Spinal cord (tissue), 10 donors: ENCODE results near the gene RFX7. TPM values are rescaled to one million over a fixed set of nuclear protein-coding genes. Genes with fewer than 3 reads are reported as not detected.

ENCODE experiments used
- DNase-seq, 6 donors: peaks; one replicate each; pipeline versions ENCODE4 v3.0.0 to v3.0.0-alpha.2; 2013 to 2015; ENCODE audit warnings: low spot score in 6 of 6, low read depth in 4 of 6
- H3K27ac ChIP-seq: one replicate; pipeline ENCODE4 v1.5.1; 2013; ENCODE audit warnings: low read depth, low read length, control low read depth
- H3K27me3 ChIP-seq: one replicate; pipeline ENCODE4 v1.6.1; 2013; ENCODE audit warnings: low read length; ENCODE audit not compliant: control insufficient read depth, insufficient read depth
- H3K36me3 ChIP-seq: one replicate; pipeline ENCODE4 v1.6.1; 2013; ENCODE audit warnings: low read length; ENCODE audit not compliant: control insufficient read depth, insufficient read depth
- H3K4me1 ChIP-seq: one replicate; pipeline ENCODE4 v1.6.1; 2013; ENCODE audit warnings: low read length; ENCODE audit not compliant: control insufficient read depth, insufficient read depth
- H3K4me3 ChIP-seq: one replicate; pipeline ENCODE4 v1.5.1; 2013; ENCODE audit warnings: low read depth, low read length, control low read depth
- H3K9me3 ChIP-seq: one replicate; pipeline ENCODE4 v1.6.1; 2013; ENCODE audit warnings: low read length; ENCODE audit not compliant: control insufficient read depth, insufficient read depth
- WGBS: methylation state at CpG from one replicate; pipeline ENCODE4 v1.1.5; 2013; ENCODE audit warnings: missing lambda C conversion rate; ENCODE audit not compliant: insufficient coverage; 5-methylcytosine and 5-hydroxymethylcytosine counted together
- polyA plus RNA-seq, 2 donors: library from polyadenylated mRNA; unstranded; fragments of 120-200 nt; gene quantifications; one replicate each; pipeline ENCODE4 v1.2.1, GENCODE V29; 2013; ENCODE audit not compliant: insufficient read length in 2 of 2
- total RNA-seq, 2 donors: library from RNA; depleted of rRNA in 1 of 2; stranded (reverse); fragments of 120-200 nt in 1 of 2; fragments of >200 nt in 1 of 2; gene quantifications; one replicate each; pipeline versions ENCODE4 v1.2.3 to v1.2.4, GENCODE V29; 2013 to 2014
- donor health status: healthy.

Gene RFX7
- total and polyA plus RNA-seq, 4 donors = 15.0 to 27.5 (median 20.0) TPM

DNA sequence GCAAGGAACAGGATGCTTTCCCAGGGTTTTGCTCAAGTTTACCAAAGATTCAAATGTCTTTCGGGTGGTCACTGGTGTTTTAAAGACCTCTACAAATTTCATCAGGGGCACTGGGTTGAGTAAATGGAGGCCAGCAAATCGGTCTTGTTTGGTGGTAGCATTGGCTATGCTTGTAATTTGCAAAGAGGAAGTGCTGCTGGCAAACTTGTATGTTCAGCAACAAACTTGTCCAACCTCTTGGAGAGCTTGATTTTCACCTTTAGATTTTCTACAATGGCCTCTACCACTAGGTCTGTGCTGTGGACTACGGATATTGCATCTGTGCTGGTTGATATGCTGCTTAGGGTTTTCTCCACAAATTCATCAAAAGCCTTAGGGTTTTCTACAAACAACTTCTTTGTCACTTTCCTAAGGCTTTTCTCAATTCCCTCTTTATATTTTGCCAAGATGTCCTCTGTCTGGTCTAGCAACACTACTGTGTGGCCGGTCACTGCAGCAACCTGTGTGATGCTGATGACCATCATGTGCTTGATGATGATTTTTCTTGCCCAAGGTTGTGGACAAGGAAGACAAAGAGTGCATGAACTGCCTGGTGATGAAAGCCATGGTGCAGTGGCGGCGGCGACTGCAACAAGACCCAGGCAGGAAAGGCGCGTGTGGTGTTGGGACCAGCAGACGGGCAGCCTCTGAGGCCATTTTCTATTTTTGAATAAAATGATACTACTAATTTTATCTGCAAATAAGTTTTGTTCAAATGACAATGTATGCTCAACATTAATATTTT lies 50.8 kb downstream of the RFX7 start:
- Histone ChIP-seq H3K27ac (no peak overlapping the region), H3K4me3 (no peak overlapping the region), H3K4me1 (no peaks in the 10 kb centered on the region), H3K9me3 (no peaks in the 10 kb centered on the region), H3K27me3 (no peaks in the 10 kb centered on the region), H3K36me3 (no peaks in the 10 kb centered on the region)
- 98% methylated on average over 4 of the region's 10 CpGs for WGBS
- DNase-seq = no peak

DNA sequence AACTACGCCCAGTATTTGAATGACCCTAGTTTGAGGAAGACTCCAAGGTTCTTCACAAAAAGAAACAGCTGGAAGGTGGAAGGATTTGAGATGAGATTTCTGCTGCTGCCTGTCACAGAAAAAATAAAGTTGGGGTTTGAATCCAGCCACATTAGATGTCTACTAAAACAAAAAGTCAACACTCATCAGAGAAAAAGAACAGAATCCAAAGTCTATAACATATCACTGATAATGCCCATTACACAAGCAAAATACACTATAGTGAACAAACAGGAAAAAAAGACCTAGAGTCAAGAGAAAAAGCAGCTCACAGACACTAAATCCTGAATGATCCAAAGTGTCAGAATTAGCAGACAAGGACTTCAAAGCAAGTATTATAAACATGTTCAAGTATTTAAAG lies 56.0 kb downstream of the RFX7 start:
- Histone ChIP-seq H3K4me3 (no peak overlapping the region), H3K36me3 (no peaks in the 10 kb centered on the region), H3K27me3 (no peaks in the 10 kb centered on the region), H3K27ac (no peak overlapping the region), H3K4me1 (no peaks in the 10 kb centered on the region), H3K9me3 (no peaks in the 10 kb centered on the region)
- 71% methylated on average over 1 of the region's 1 CpG for WGBS
- DNase-seq = no peak

DNA sequence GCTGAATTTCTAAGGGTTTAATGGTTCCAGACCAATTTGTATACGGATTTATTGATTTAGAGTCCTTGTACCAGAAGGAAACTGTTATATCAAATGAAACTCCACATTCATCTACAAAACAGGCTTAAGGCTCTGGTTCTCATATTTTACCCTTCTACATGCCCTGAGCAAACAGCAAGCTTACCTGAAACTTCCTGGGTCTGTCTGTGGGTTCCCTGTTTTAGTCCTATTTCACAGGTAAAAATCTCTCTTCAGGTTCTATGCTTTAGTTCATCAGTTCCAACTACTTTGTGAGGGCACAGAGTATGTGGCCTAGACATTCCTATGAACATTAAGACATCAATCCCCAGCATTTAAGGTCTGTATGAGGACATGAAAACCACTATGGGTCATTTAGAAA lies 57.7 kb downstream of the RFX7 start:
- H3K9me3 ChIP-seq = no peaks in the 10 kb centered on the region
- no peak overlapping the region for H3K4me3 ChIP-seq
- WGBS = no CpG with 5 or more reads among the region's 1 CpG
- H3K36me3 ChIP-seq = no peaks in the 10 kb centered on the region
- no peaks in the 10 kb centered on the region for H3K4me1 ChIP-seq
- no peak for DNase-seq
- H3K27ac ChIP-seq = no peak overlapping the region
- H3K27me3 ChIP-seq = no peaks in the 10 kb centered on the region

DNA sequence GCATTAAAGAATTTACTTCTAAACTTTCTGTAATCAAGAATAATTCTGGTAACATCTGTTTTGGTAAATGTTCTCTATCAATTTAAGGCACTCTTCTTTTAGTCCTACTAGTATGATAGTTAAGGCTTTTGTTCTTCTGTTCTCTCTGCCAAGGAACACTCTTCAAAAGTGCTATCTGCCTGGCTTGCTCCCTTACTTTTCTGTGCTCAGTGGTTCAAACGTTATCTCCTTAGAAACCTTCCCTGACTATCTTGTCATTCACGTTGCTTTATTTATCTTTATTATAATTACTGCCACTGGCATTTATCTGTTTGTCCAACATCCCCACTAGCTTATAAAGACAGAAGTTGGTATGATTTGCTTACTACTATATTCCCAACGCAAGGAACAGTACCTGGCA lies 59.2 kb downstream of the RFX7 start:
- no peaks in the 10 kb centered on the region for H3K4me1 ChIP-seq
- WGBS = no CpG with 5 or more reads among the region's 3 CpGs

DNA sequence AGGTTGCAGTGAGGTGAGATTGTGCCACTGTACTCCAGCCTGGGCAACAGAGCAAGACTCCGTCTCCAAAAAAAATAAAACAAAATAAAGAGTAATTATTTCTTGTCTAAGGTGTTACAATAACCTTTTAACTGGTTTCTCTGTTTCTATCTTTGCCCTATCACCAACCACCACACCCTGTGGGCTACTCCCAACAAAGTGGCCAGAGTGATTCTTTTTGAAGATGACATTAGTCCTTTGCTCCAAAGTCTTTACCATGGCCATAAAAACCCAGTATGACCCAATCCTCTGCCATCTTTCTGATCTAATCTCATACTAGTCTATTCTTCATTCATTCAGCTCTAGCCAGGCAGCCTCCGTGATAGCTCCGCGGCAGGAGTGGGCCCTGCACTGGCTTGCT lies 62.8 kb downstream of the RFX7 start:
- no peaks in the 10 kb centered on the region for H3K27me3 ChIP-seq
- H3K4me1 ChIP-seq = no peaks in the 10 kb centered on the region
- H3K36me3 ChIP-seq = no peaks in the 10 kb centered on the region
- WGBS = 86% methylated on average over 3 of the region's 4 CpGs
- no peak for DNase-seq
- H3K27ac ChIP-seq = no peak overlapping the region
- H3K4me3 ChIP-seq = no peak overlapping the region
- H3K9me3 ChIP-seq = no peaks in the 10 kb centered on the region

More for the DNA sequence above, 59.2 kb downstream of the RFX7 start:
- no peak for DNase-seq
- H3K4me3 ChIP-seq = no peak overlapping the region
- no peak overlapping the region for H3K27ac ChIP-seq
- no peaks in the 10 kb centered on the region for H3K27me3 ChIP-seq
- H3K36me3 ChIP-seq = no peaks in the 10 kb centered on the region
- H3K9me3 ChIP-seq = no peaks in the 10 kb centered on the region

DNA sequence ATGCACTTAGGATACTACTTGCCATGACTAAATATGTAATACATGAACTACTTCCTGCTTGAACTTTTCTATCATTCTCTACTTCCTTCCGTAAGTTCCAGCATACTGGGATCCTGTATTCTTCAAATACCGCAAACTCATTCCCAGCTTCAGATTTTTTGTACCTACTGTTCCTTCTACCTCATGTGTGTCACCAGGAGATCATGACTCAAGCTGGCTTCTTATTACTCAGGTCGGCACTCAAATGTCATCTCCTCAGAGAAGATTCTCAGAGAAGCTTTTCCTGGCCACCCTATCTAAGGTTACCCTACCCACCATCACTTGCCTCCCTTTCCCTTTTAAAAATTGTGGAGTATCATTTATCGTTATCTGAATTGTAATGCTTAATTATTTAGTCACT lies 66.7 kb downstream of the RFX7 start:
- peaks cover 2% of the 10 kb centered on the region for H3K36me3 ChIP-seq
- WGBS = 95% methylated on average over 2 of the region's 4 CpGs
- H3K4me1 ChIP-seq = no peaks in the 10 kb centered on the region
- H3K27ac ChIP-seq = no peak overlapping the region
- no peak for DNase-seq
- no peaks in the 10 kb centered on the region for H3K9me3 ChIP-seq
- no peaks in the 10 kb centered on the region for H3K27me3 ChIP-seq
- no peak overlapping the region for H3K4me3 ChIP-seq

DNA sequence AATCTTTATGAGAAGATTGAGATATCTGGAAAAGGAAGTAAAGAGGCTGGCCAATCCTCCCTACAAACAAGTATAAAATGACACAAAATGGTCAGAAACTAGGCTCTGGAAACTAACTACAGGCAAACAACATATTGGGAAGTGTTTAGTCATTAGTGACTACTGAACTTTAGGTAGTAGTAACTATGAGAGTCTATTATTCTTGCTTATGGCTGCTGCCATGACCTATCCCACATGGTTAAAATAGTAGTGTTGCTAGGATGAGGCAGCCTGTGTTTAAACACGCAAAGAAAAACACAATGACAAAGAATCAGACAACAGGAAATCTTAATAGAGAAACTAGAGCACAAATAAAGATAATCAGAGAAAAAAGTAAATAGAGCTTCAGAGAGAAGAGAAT lies 67.9 kb downstream of the RFX7 start:
- Histone ChIP-seq H3K4me3 (no peak overlapping the region), H3K27me3 (no peaks in the 10 kb centered on the region), H3K9me3 (no peaks in the 10 kb centered on the region), H3K36me3 (peaks cover 2% of the 10 kb centered on the region), H3K27ac (no peak overlapping the region), H3K4me1 (no peaks in the 10 kb centered on the region)
- DNase-seq = no peak
- WGBS = no CpG with 5 or more reads among the region's 1 CpG

DNA sequence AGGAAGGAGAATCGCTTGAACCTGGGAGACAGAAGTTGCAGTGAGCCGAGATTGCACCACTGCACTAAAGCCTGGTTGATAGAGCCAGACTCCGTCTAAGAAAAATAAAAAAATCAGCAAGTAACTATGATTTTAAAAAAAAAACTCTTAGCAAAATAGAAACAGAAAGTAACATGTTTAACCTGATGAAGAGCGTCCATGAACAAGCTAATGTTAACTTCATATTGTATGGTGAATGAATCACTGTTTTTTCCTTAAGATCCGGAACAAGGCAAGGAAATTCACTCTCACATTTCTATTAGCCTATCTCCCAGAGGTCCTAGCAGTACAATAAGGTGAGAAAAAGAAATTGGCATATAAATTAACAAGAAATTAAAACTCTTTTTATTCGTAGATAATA lies 69.0 kb downstream of the RFX7 start:
- H3K27ac ChIP-seq = no peak overlapping the region
- DNase-seq = no peak
- no peaks in the 10 kb centered on the region for H3K4me1 ChIP-seq

DNA sequence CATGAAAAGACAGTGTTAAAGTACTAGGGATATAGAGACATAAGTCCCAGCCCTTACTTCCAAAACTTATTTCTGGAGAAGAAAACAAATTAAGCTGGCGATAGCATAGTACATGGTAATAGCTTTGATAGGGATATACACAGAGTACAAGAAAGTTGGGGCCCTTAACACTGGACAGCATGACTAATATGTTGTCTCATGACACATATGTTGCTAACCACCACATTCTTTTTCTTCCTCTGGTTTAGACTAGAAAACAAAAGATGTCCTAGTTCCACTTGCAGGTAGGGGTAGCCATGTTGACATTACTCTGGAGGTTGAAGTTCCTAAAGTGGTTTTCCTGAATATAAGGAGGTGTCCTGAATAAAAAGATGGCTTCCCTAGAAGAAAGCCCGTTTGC lies 75.3 kb downstream of the RFX7 start:
- H3K27ac ChIP-seq = no peak overlapping the region
- no CpG with 5 or more reads among the region's 2 CpGs for WGBS
- H3K36me3 ChIP-seq = peaks cover under 1% of the 10 kb centered on the region
- no peaks in the 10 kb centered on the region for H3K4me1 ChIP-seq
- no peak for DNase-seq
- no peaks in the 10 kb centered on the region for H3K27me3 ChIP-seq
- H3K9me3 ChIP-seq = no peaks in the 10 kb centered on the region
- no peak overlapping the region for H3K4me3 ChIP-seq

More for the DNA sequence above, 69.0 kb downstream of the RFX7 start:
- peaks cover 2% of the 10 kb centered on the region for H3K36me3 ChIP-seq
- WGBS = no CpG with 5 or more reads among the region's 6 CpGs
- H3K27me3 ChIP-seq = no peaks in the 10 kb centered on the region
- H3K9me3 ChIP-seq = no peaks in the 10 kb centered on the region
- H3K4me3 ChIP-seq = no peak overlapping the region

DNA sequence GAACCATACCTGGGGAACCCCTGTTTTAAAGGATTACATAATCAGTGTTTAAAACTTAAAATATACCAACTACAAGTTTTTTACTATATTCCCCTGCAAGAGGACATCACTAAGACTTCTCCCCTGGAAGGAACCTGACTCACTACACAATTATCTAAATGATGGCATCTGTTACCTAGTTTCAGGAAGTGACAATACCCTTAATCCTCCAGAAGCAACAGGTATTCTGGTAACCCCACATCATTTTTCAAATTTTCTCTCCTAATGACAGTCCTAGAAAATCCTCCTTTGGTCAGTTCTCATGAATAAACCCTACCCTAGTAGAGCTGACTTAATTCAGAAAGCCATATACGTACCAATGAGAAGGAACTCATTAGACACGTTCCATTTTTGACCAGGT lies 78.4 kb downstream of the RFX7 start:
- Histone ChIP-seq H3K4me1 (no peaks in the 10 kb centered on the region), H3K27me3 (no peaks in the 10 kb centered on the region), H3K9me3 (no peaks in the 10 kb centered on the region), H3K4me3 (no peak overlapping the region), H3K27ac (no peak overlapping the region), H3K36me3 (no peaks in the 10 kb centered on the region)
- no peak for DNase-seq
- WGBS = 100% methylated on average over 1 of the region's 2 CpGs
